GM12878 (cell line): Measurements from ENCODE around the gene RPL22. TPM values are rescaled to one million over a fixed set of nuclear protein-coding genes. Genes with fewer than 3 reads are reported as not detected.

Experiments used
- CBX5 ChIP-seq: sonication (generic); IDR thresholded peaks from 2 replicates; pipeline ENCODE4 v1.6.1; 2016; ENCODE audit warnings: low read depth, moderate library complexity, mild to moderate bottlenecking, inconsistent platforms
- CHD4 ChIP-seq: fragments of 200-600 bp; sonication (generic); IDR thresholded peaks from 2 replicates; pipeline ENCODE4 v1.6.1; 2016; ENCODE audit warnings: mild to moderate bottlenecking
- CREM ChIP-seq: IDR thresholded peaks from 2 replicates; pipeline ENCODE4 v1.6.1; 2014; ENCODE audit warnings: antibody characterized with exemption, low read depth
- EZH2 ChIP-seq: IDR thresholded peaks from 2 replicates; pipeline ENCODE4 v1.6.1; 2012; ENCODE audit warnings: low read depth, mild to moderate bottlenecking, control low read depth, inconsistent platforms, low read length, borderline replicate concordance; ENCODE audit not compliant: control insufficient read depth
- FOXM1 ChIP-seq: IDR thresholded peaks from 2 replicates; pipeline ENCODE4 v1.6.1; 2012; ENCODE audit warnings: low read depth, mild to moderate bottlenecking, inconsistent platforms, low read length, moderate library complexity
- GABPA ChIP-seq: IDR thresholded peaks from 2 replicates; pipeline ENCODE4 v1.6.1; 2014; ENCODE audit warnings: antibody characterized with exemption, low read depth, mild to moderate bottlenecking, inconsistent platforms
- MEF2B ChIP-seq: fragments of 450-650 bp; IDR thresholded peaks from 2 replicates; pipeline ENCODE4 v1.6.1; 2018; ENCODE audit warnings: mild to moderate bottlenecking, moderate library complexity; ENCODE audit not compliant: partially characterized antibody, poor library complexity, severe bottlenecking
- MYB ChIP-seq: fragments of 150-350 bp; IDR thresholded peaks from 2 replicates; pipeline ENCODE4 v1.6.1; 2014; ENCODE audit warnings: mild to moderate bottlenecking, low read depth, low read length, borderline replicate concordance
- PKNOX1 ChIP-seq: fragments of 450-650 bp; IDR thresholded peaks from 2 replicates; pipeline ENCODE4 v1.6.1; 2016; ENCODE audit warnings: mild to moderate bottlenecking
- RELB ChIP-seq: fragments of 450-650 bp; IDR thresholded peaks from 2 replicates; pipeline ENCODE4 v1.6.1; 2017; ENCODE audit warnings: low read depth, mild to moderate bottlenecking, moderate library complexity
- SKIL ChIP-seq: fragments of 450-650 bp; IDR thresholded peaks from 2 replicates; pipeline ENCODE4 v1.6.1; 2017; ENCODE audit warnings: mild to moderate bottlenecking, low read depth, inconsistent platforms; ENCODE audit not compliant: poor library complexity, severe bottlenecking
- TARDBP ChIP-seq: IDR thresholded peaks from 2 replicates; pipeline ENCODE4 v1.6.1; 2016; ENCODE audit warnings: borderline replicate concordance
- polyA plus RNA-seq, 11 experiments: library from polyadenylated mRNA; depleted of rRNA in 4 of 11; unstranded in 6 of 11; stranded (reverse) in 5 of 11; fragments of >200 nt; fragmentation: Nextera tagmentation in 4 of 11; fragmentation: Illumina TruSeq in 1 of 11; extraction: Ambion mirVana in 4 of 11; extraction: Trizol in 1 of 11; gene quantifications; 1 replicate in 1 of 11; 2 replicates in 10 of 11; pipeline versions ENCODE4 v1.2.1 to v1.2.3, GENCODE V29; 2011 to 2016; ENCODE audit warnings: inconsistent platforms in 2 of 11, missing spikeins in 2 of 11, low read depth in 1 of 11
- total RNA-seq, 4 experiments: library from RNA; depleted of rRNA in 3 of 4; stranded (reverse); fragments of >200 nt in 3 of 4; fragmentation: Illumina TruSeq in 1 of 4; extraction: Trizol in 1 of 4; gene quantifications; 2 replicates each; pipeline versions ENCODE4 v1.2.1 to v1.2.3, GENCODE V29; 2013 to 2021
- TF ChIP-seq, protein P1 (sequence below): IDR thresholded peaks from 2 replicates; pipeline ENCODE4 v1.6.1; 2012; ENCODE audit warnings: low read length, inconsistent platforms
- TF ChIP-seq, protein P2 (sequence below): fragments of 450-650 bp; IDR thresholded peaks from 2 replicates; pipeline ENCODE4 v1.6.1; 2017; ENCODE audit warnings: mild to moderate bottlenecking, moderate library complexity
- TF ChIP-seq, protein P3 (sequence below): IDR thresholded peaks from 2 replicates; pipeline ENCODE4 v1.6.1; 2012; ENCODE audit warnings: low read depth, low read length, improper control_type of control experiment

RPL22 gene
- total and polyA plus RNA-seq, 10 of the 15 experiments (the other 5 are each of a cell fraction or from before 2014, with no cell fraction given): 191 to 560 (median 430) TPM

DNA sequence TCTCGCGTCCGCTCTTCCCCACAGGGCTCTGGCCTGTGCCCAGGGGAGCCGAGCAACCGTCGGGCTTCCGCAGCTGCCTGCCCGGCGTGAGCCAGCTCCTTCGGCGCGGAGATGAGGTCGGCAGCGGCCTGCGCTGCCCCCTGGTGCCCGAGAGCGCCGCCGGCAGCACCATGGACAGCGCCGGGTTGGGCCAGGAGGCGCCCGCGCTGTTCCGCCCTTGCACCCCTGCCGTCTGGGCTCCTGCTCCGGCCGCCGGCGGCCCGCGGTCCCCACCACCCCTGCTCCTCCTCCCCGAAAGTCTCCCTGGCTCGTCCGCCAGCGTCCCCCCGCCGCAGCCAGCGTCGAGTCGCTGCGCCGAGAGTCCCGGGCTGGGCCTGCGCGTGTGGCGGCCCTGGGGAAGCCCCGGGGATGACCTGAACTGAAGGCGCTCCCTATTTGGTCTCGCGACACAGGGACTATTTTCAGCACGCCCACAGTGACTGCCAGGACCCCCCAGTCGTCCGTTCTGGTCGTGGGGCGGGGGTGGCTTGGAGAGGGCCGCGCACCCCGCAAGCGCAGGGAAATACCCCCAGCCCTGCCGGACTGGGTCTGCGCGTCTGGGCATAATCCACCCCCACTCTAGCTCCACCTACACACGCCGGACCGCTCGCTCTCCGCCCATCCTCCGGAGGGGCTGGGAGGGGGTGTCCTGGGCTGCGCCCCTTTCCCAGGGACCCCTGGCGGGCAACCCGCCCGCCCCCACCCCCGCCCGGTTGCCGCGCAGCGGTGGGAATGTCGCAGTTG lies 45.9 kb upstream of the RPL22 start (continued):
- TF ChIP-seq EZH2 (no peak), GABPA (no peak), MYB (no peak), SKIL (no peak), PKNOX1 (no peak), FOXM1 (no peak), CREM (no peak), CHD4 (no peak), RELB (no peak), MEF2B (no peak), CBX5 (0 out of 2 replicates have a peak, but pooled peaks have one; percentile 45), TARDBP (no peak)
- TF ChIP-seq, protein P1, sequence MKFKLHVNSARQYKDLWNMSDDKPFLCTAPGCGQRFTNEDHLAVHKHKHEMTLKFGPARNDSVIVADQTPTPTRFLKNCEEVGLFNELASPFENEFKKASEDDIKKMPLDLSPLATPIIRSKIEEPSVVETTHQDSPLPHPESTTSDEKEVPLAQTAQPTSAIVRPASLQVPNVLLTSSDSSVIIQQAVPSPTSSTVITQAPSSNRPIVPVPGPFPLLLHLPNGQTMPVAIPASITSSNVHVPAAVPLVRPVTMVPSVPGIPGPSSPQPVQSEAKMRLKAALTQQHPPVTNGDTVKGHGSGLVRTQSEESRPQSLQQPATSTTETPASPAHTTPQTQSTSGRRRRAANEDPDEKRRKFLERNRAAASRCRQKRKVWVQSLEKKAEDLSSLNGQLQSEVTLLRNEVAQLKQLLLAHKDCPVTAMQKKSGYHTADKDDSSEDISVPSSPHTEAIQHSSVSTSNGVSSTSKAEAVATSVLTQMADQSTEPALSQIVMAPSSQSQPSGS: no peak
- TF ChIP-seq, protein P2, sequence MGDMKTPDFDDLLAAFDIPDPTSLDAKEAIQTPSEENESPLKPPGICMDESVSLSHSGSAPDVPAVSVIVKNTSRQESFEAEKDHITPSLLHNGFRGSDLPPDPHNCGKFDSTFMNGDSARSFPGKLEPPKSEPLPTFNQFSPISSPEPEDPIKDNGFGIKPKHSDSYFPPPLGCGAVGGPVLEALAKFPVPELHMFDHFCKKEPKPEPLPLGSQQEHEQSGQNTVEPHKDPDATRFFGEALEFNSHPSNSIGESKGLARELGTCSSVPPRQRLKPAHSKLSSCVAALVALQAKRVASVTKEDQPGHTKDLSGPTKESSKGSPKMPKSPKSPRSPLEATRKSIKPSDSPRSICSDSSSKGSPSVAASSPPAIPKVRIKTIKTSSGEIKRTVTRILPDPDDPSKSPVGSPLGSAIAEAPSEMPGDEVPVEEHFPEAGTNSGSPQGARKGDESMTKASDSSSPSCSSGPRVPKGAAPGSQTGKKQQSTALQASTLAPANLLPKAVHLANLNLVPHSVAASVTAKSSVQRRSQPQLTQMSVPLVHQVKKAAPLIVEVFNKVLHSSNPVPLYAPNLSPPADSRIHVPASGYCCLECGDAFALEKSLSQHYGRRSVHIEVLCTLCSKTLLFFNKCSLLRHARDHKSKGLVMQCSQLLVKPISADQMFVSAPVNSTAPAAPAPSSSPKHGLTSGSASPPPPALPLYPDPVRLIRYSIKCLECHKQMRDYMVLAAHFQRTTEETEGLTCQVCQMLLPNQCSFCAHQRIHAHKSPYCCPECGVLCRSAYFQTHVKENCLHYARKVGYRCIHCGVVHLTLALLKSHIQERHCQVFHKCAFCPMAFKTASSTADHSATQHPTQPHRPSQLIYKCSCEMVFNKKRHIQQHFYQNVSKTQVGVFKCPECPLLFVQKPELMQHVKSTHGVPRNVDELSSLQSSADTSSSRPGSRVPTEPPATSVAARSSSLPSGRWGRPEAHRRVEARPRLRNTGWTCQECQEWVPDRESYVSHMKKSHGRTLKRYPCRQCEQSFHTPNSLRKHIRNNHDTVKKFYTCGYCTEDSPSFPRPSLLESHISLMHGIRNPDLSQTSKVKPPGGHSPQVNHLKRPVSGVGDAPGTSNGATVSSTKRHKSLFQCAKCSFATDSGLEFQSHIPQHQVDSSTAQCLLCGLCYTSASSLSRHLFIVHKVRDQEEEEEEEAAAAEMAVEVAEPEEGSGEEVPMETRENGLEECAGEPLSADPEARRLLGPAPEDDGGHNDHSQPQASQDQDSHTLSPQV: no peak
- TF ChIP-seq, protein P3, sequence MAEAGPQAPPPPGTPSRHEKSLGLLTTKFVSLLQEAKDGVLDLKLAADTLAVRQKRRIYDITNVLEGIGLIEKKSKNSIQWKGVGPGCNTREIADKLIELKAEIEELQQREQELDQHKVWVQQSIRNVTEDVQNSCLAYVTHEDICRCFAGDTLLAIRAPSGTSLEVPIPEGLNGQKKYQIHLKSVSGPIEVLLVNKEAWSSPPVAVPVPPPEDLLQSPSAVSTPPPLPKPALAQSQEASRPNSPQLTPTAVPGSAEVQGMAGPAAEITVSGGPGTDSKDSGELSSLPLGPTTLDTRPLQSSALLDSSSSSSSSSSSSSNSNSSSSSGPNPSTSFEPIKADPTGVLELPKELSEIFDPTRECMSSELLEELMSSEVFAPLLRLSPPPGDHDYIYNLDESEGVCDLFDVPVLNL: no peak
